Subcutaneous adipose tissue (tissue), 4 donors: ENCODE measurements around the gene RALB. TPM values are rescaled to one million over a fixed set of nuclear protein-coding genes. Genes with fewer than 3 reads are reported as not detected.

Experiments
- CTCF ChIP-seq: fragments of 450-650 bp; IDR thresholded peaks from one replicate; pipeline ENCODE4 v1.5.1; 2016; ENCODE audit warnings: low read depth, mild to moderate bottlenecking, control low read depth, antibody characterized with exemption, moderate library complexity
- total RNA-seq, 4 donors: library from RNA; depleted of rRNA; stranded (reverse); fragments of >200 nt; gene quantifications; one replicate each; pipeline ENCODE4 v1.1.0, GENCODE V29; 2016

RALB gene
- total RNA-seq, 4 donors from 2014 or later: 54.2 to 84.0 (median 56.8) TPM

DNA sequence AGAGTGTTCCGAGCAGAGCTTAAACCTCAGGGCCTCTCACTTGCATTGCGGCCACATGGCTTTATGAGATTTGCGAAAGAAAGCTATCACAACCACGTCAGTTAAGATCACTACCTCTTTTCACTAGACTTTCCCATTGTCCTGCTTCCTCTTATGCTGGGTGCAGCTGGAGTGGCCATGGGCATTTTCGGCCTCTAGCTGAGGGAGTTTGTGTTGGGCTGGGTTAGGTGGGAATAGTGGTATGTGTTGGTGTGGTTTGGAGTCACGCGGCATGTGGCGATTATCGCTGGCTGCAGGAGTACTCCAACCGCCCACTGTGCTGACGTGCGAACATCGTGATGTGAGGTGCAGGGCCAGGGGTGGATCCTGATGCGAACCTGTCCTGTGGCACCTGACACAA, 27.1 kb downstream of the RALB start:
- TF ChIP-seq CTCF: no peak

- no peak for TF ChIP-seq CTCF
Observed at GRCh38 chr2:120283649-120284048, 31.0 kb downstream of the RALB start.

DNA sequence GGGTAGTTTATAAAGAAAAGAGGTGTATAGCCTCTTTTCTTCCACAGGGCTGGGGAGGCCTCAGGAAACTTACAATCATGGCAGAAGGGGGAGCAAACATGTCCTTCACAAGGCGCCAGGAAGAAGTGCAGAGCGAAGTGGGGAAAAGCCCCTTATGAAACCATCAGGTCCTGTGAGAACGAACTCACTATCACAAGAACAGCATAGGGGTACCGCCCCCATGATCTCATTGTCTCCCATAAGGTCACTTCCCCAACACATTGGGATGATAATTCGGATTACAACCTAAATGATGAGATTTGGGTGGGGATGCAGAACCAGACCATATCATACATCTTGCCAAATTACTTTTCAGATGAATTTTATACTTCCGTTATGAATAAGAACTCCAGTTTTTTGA, 32.4 kb downstream of the RALB start:
- TF ChIP-seq CTCF: no peak

DNA sequence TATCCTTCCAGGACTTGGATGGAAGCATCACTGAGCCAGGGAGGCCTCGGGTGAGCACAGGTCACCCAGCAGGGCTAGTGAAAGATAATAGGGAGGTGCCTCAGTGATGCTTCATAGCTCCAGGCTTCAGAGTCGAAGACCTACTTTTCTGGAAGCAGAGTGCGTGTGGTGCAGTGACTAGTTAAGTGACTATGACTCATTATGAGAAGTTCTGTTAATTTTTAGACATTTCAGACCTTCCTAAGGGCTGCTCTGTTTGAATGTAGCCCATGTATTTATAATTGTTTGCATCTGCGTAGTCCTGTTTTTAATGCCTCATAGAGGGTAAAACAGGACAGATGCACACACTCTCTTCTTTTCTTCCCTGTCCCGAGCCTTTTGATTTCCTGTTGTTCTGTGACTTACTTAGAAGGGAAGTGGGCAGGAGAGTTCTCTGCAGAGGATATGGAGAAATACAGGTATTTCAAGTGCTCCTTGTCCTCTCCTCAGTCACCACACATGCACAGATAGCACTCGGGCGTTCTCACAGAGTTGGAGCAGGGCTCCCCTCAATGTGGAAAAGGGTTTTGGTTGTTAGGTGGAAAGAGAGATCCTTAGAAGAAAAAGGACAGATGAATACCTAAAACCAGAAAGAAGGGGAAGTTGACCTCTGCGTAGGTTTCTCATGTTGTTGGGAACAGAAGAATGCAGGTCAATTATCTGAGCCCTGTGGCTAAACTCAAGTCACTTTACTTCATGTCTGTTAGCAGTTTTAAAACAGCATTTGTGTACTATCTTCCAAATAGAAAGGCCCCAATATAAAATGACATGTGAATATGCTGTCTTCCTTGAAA, 34.7 kb downstream of the RALB start:
- TF ChIP-seq CTCF: no peak

GRCh38 chr2:120288016-120288373, 35.3 kb downstream of the RALB start:
- TF ChIP-seq CTCF: no peak

DNA sequence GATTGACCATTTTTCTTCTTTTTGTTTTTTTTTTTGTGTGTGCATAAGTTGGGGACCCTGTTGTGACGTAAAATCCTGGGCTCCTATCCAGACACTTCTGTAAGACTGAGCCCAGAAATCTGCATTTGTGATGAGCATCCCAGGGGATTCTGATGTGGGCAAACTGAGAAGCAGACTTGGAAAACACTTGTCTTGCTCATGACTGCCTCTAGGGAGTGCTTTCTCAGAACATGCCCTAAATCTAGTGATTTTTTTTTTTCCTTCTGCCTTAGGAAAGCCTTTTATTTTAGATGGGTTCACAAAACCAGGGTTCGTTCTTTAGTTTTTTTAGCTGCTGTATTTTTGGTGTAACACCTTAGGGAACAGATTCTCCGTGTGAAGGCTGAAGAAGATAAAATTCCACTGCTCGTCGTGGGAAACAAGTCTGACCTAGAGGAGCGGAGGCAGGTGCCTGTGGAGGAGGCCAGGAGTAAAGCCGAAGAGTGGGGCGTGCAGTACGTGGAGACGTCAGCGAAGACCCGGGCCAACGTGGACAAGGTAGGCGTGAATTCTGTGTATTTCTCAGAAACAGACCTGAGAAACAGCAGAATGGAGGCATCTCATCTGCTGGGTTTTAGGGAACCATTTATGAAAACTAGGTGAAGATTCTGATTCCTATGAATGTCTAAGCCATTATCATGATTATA, 36.7 kb downstream of the RALB start:
- TF ChIP-seq CTCF: no peak

- no peak for TF ChIP-seq CTCF
Observed at GRCh38 chr2:120290737-120291136, 38.1 kb downstream of the RALB start.
